ENCODE measurements around the gene RNF223.

RNF223 gene

DNA sequence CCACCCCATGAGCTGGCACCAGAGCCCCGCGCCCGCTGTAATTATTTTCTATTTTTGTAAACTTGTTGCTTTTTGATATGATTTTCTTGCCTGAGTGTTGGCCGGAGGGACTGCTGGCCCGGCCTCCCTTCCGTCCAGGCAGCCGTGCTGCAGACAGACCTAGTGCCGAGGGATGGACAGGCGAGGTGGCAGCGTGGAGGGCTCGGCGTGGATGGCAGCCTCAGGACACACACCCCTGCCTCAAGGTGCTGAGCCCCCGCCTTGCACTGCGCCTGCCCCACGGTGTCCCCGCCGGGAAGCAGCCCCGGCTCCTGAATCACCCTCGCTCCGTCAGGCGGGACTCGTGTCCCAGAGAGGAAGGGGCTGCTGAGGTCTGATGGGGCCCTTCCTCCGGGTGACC, 19.1 kb downstream of the RNF223 start:
- Histone ChIP-seq H2BK120ac (ENCODE audit: low read depth, low read length) (no peak overlapping the region), H2BK15ac (replicated peaks; ENCODE audit: low read depth) (no peak overlapping the region), H3K27ac (ENCODE audit: low read depth, low read length) (no peak overlapping the region), H3K18ac (ENCODE audit: low read length) (no peak overlapping the region), H3K36me3 (ENCODE audit: control insufficient read depth, insufficient read depth, low read length) (peaks cover 4% of the 10 kb centered on the region), H3K56ac (ENCODE audit: low read length) (no peak overlapping the region), H2AK5ac (ENCODE audit: low read length) (no peak overlapping the region), H3K27me3 (ENCODE audit: insufficient read depth, low read length, poor library complexity) (no peaks in the 10 kb centered on the region), H3K79me2 (ENCODE audit: control insufficient read depth, insufficient read depth, low read length) (no peaks in the 10 kb centered on the region), H3K9ac (ENCODE audit: low read length) (no peak overlapping the region), H2BK5ac (ENCODE audit: low read length) (no peak overlapping the region), H4K5ac (ENCODE audit: low read length) (no peak overlapping the region), H4K8ac (ENCODE audit: low read depth, low read length) (no peak overlapping the region), H3K4me2 (ENCODE audit: low read length) (no peak overlapping the region), H3K4me1 (ENCODE audit: control insufficient read depth, low read depth, low read length) (no peaks in the 10 kb centered on the region), H3K23ac (ENCODE audit: low read length) (no peak overlapping the region), H3K4ac (ENCODE audit: low read depth, low read length) (no peak overlapping the region), H3K79me1 (ENCODE audit: low read length) (no peaks in the 10 kb centered on the region), H3K4me3 (ENCODE audit: low read length) (no peak overlapping the region)
- no CpG with 5 or more reads among the region's 23 CpGs for WGBS (ENCODE audit: extremely low coverage, insufficient coverage, low lambda C conversion rate)
- DNase-seq = no peak

DNA sequence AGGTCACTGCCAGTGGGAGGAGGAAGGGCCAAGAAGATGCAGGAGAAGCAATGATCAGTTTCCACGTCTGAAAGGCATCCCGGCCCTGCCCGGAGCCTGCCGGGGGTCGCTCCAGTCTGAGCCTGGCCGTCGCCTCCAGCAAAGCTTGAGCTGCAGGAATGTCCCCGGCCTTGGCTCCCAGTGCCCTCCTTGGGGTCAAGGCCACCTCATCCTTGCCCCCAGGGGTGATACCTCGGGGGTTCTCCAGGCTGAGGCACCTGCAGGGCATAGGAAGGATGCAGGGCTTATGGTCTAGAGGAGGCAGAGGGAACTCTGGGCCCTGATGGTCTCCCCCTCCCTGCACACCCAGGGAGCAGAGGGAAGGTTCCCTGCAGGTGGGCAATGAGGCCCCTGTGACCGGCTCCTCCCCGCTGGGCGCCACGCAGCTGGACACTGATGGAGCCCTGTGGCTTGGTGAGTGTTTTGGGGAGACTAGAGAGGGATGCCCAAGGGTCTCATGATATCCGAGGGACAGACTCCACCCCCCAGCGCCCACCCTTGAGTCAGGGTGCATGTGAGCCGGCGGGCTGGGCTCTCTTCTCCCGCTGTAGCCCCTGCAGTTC, 19.9 kb downstream of the RNF223 start:
- Histone ChIP-seq H2AK5ac (ENCODE audit: low read length) (no peak overlapping the region), H4K8ac (ENCODE audit: low read depth, low read length) (no peak overlapping the region), H3K79me1 (ENCODE audit: low read length) (no peaks in the 10 kb centered on the region), H3K4me1 (ENCODE audit: control insufficient read depth, low read depth, low read length) (no peaks in the 10 kb centered on the region), H2BK15ac (replicated peaks; ENCODE audit: low read depth) (no peak overlapping the region), H3K4me2 (ENCODE audit: low read length) (no peak overlapping the region), H3K4me3 (ENCODE audit: low read length) (no peak overlapping the region), H3K56ac (ENCODE audit: low read length) (no peak overlapping the region), H3K27ac (ENCODE audit: low read depth, low read length) (no peak overlapping the region), H2BK120ac (ENCODE audit: low read depth, low read length) (no peak overlapping the region), H3K36me3 (ENCODE audit: control insufficient read depth, insufficient read depth, low read length) (peaks cover 4% of the 10 kb centered on the region), H3K79me2 (ENCODE audit: control insufficient read depth, insufficient read depth, low read length) (no peaks in the 10 kb centered on the region), H4K5ac (ENCODE audit: low read length) (no peak overlapping the region), H3K18ac (ENCODE audit: low read length) (no peak overlapping the region), H3K27me3 (ENCODE audit: insufficient read depth, low read length, poor library complexity) (no peaks in the 10 kb centered on the region), H2BK5ac (ENCODE audit: low read length) (no peak overlapping the region), H3K9ac (ENCODE audit: low read length) (no peak overlapping the region), H3K4ac (ENCODE audit: low read depth, low read length) (no peak overlapping the region), H3K23ac (ENCODE audit: low read length) (no peak overlapping the region)
- no CpG with 5 or more reads among the region's 18 CpGs for WGBS (ENCODE audit: extremely low coverage, insufficient coverage, low lambda C conversion rate)
- DNase-seq = no peak

DNA sequence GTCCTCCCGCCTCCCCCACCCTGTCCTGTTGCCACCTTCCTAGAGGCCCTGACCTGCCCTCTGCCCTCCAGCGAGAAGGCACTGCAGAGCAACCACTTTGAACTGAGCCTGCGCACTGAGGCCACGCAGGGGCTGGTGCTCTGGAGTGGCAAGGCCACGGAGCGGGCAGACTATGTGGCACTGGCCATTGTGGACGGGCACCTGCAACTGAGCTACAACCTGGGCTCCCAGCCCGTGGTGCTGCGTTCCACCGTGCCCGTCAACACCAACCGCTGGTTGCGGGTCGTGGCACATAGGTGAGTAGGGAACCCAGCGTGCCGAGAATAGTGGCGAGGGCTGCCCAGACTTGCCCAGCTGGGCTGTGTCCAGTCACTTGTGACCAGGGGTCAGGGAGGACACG, 20.4 kb downstream of the RNF223 start:
- no CpG with 5 or more reads among the region's 18 CpGs for WGBS (ENCODE audit: extremely low coverage, insufficient coverage, low lambda C conversion rate)
- H3K4me1 ChIP-seq (ENCODE audit: control insufficient read depth, low read depth, low read length) = no peaks in the 10 kb centered on the region

DNA sequence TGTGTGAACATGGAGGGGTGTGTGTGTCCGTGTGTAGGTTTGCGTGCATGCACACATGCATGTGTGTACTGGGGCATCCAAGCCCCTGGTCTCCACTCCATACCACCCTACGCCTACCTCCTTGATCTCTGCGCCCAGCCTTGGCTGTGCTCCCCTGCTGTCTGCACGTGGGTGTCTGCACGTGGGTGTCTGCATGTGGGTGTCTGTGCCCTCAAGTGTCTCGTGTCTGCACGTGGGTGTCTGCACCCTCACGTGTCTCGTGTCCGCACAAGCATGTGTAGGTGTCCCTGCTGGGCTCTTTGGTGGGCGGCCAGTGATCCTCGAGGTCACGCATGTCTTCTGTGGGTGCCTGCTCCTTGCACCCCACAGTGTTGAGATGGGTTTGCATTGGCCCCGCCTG, 21.1 kb downstream of the RNF223 start:
- Histone ChIP-seq H3K27me3 (ENCODE audit: insufficient read depth, low read length, poor library complexity) (no peaks in the 10 kb centered on the region), H4K5ac (ENCODE audit: low read length) (no peak overlapping the region), H3K18ac (ENCODE audit: low read length) (no peak overlapping the region), H3K27ac (ENCODE audit: low read depth, low read length) (no peak overlapping the region), H3K23ac (ENCODE audit: low read length) (no peak overlapping the region), H3K9ac (ENCODE audit: low read length) (no peak overlapping the region), H2BK15ac (replicated peaks; ENCODE audit: low read depth) (no peak overlapping the region), H3K36me3 (ENCODE audit: control insufficient read depth, insufficient read depth, low read length) (peaks cover 4% of the 10 kb centered on the region), H3K4me1 (ENCODE audit: control insufficient read depth, low read depth, low read length) (no peaks in the 10 kb centered on the region), H3K4me3 (ENCODE audit: low read length) (no peak overlapping the region), H3K56ac (ENCODE audit: low read length) (no peak overlapping the region), H2BK120ac (ENCODE audit: low read depth, low read length) (no peak overlapping the region), H2BK5ac (ENCODE audit: low read length) (no peak overlapping the region), H3K79me2 (ENCODE audit: control insufficient read depth, insufficient read depth, low read length) (no peaks in the 10 kb centered on the region), H3K4ac (ENCODE audit: low read depth, low read length) (no peak overlapping the region), H2AK5ac (ENCODE audit: low read length) (no peak overlapping the region), H4K8ac (ENCODE audit: low read depth, low read length) (no peak overlapping the region), H3K4me2 (ENCODE audit: low read length) (no peak overlapping the region), H3K79me1 (ENCODE audit: low read length) (no peaks in the 10 kb centered on the region)
- no CpG with 5 or more reads among the region's 15 CpGs for WGBS (ENCODE audit: extremely low coverage, insufficient coverage, low lambda C conversion rate)
- no peak for DNase-seq

More for the DNA sequence above, 20.4 kb downstream of the RNF223 start:
- Histone ChIP-seq H2BK5ac (ENCODE audit: low read length) (no peak overlapping the region), H4K5ac (ENCODE audit: low read length) (no peak overlapping the region), H2BK120ac (ENCODE audit: low read depth, low read length) (no peak overlapping the region), H3K4ac (ENCODE audit: low read depth, low read length) (no peak overlapping the region), H3K4me2 (ENCODE audit: low read length) (no peak overlapping the region), H3K27me3 (ENCODE audit: insufficient read depth, low read length, poor library complexity) (no peaks in the 10 kb centered on the region), H3K23ac (ENCODE audit: low read length) (no peak overlapping the region), H3K27ac (ENCODE audit: low read depth, low read length) (no peak overlapping the region), H2AK5ac (ENCODE audit: low read length) (no peak overlapping the region), H3K79me2 (ENCODE audit: control insufficient read depth, insufficient read depth, low read length) (no peaks in the 10 kb centered on the region), H2BK15ac (replicated peaks; ENCODE audit: low read depth) (no peak overlapping the region), H3K79me1 (ENCODE audit: low read length) (no peaks in the 10 kb centered on the region), H3K36me3 (ENCODE audit: control insufficient read depth, insufficient read depth, low read length) (peaks cover 4% of the 10 kb centered on the region), H3K9ac (ENCODE audit: low read length) (no peak overlapping the region), H4K8ac (ENCODE audit: low read depth, low read length) (no peak overlapping the region), H3K18ac (ENCODE audit: low read length) (no peak overlapping the region), H3K56ac (ENCODE audit: low read length) (no peak overlapping the region), H3K4me3 (ENCODE audit: low read length) (no peak overlapping the region)
- no peak for DNase-seq

DNA sequence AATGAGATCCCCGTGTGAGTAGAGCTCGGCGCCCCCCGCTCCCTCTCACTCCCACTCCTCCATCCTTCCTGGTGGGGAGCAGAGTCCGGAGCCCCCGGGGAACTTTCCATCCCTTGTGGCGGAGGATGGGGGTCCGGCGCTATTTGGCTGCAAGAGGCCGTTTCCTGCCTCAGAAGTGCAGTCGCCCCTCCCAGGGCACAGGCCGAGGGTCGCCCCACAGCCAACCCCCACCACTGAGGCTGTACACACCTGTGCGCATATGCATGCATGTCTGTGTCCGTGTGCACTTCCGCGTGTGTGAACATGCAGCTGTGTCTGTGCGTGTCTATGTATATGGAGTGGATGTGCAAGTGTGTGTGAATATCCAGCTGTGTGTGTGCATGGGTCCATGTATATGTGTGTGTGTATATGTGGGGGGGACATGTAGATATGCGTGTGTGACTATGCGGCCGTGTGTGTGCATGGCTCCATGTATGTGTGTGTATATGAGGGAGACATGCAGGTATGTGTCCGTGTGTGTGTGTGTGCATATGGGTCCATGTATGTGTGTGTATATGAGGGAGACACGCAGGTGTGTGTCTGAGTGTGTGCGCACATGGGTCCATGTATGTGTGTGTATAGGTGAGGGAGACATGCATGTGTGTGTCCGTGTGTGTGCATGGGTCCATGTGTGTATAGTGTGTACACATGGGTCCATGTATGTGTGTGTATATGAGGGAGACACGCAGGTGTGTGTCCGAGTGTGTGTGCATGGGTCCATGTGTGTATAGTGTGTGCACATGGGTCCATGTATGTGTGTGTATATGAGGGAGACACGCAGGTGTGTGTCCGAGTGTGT, 21.9 kb downstream of the RNF223 start:
- no peak overlapping the region for H3K18ac ChIP-seq (ENCODE audit: low read length)
- no peaks in the 10 kb centered on the region for H3K4me1 ChIP-seq (ENCODE audit: control insufficient read depth, low read depth, low read length)
- H4K5ac ChIP-seq (ENCODE audit: low read length) = no peak overlapping the region
- H3K4me2 ChIP-seq (ENCODE audit: low read length) = no peak overlapping the region
- no peaks in the 10 kb centered on the region for H3K27me3 ChIP-seq (ENCODE audit: insufficient read depth, low read length, poor library complexity)
- no peak for DNase-seq
- no peak overlapping the region for H4K8ac ChIP-seq (ENCODE audit: low read depth, low read length)
- H3K23ac ChIP-seq (ENCODE audit: low read length) = no peak overlapping the region
- no peak overlapping the region for H2BK5ac ChIP-seq (ENCODE audit: low read length)
- H3K9ac ChIP-seq (ENCODE audit: low read length) = no peak overlapping the region
- H3K4ac ChIP-seq (ENCODE audit: low read depth, low read length) = no peak overlapping the region
- H2AK5ac ChIP-seq (ENCODE audit: low read length) = no peak overlapping the region
- no peaks in the 10 kb centered on the region for H3K79me1 ChIP-seq (ENCODE audit: low read length)
- H3K4me3 ChIP-seq (ENCODE audit: low read length) = no peak overlapping the region
- no peak overlapping the region for H3K56ac ChIP-seq (ENCODE audit: low read length)
- peaks cover 4% of the 10 kb centered on the region for H3K36me3 ChIP-seq (ENCODE audit: control insufficient read depth, insufficient read depth, low read length)
- no peak overlapping the region for H2BK15ac ChIP-seq (replicated peaks; ENCODE audit: low read depth)
- no peak overlapping the region for H3K27ac ChIP-seq (ENCODE audit: low read depth, low read length)
- no peaks in the 10 kb centered on the region for H3K79me2 ChIP-seq (ENCODE audit: control insufficient read depth, insufficient read depth, low read length)
- H2BK120ac ChIP-seq (ENCODE audit: low read depth, low read length) = no peak overlapping the region
- WGBS (ENCODE audit: extremely low coverage, insufficient coverage, low lambda C conversion rate) = no CpG with 5 or more reads among the region's 29 CpGs

Data from mesendoderm (in vitro differentiated cells).